GM12891 (cell line): ENCODE results near the gene KLK8.

Experiments
- DNase-seq: peaks from one replicate; pipeline ENCODE4 v3.0.0; 2011; ENCODE audit warnings: low spot score; ENCODE audit not compliant: insufficient read length
- FAIRE-seq: peaks from 2 replicates; lab custom pipeline; 2011; peaks lifted over from hg19 to GRCh38; lab: Jason Lieb, UNC
- PAX5 ChIP-seq: IDR thresholded peaks from 2 replicates; pipeline ENCODE4 v1.6.1; 2011; ENCODE audit warnings: low read length, moderate library complexity, mild to moderate bottlenecking; ENCODE audit not compliant: insufficient read depth, severe bottlenecking
- POLR2A ChIP-seq: IDR thresholded peaks from 2 replicates; pipeline ENCODE4 v1.6.1; 2011; ENCODE audit warnings: low read depth, low read length, control low read depth
- POLR2AphosphoS5 ChIP-seq: IDR thresholded peaks from 2 replicates; pipeline ENCODE4 v1.6.1; 2011; ENCODE audit warnings: low read depth, low read length, control low read depth
- POU2F2 ChIP-seq: IDR thresholded peaks from 2 replicates; pipeline ENCODE4 v1.6.1; 2011; ENCODE audit warnings: low read depth, mild to moderate bottlenecking, control low read depth, low read length, moderate library complexity
- SPI1 ChIP-seq: IDR thresholded peaks from 2 replicates; pipeline ENCODE4 v1.6.1; 2011; ENCODE audit warnings: low read depth, low read length, control low read depth
- TAF1 ChIP-seq: IDR thresholded peaks from 2 replicates; pipeline ENCODE4 v1.6.1; 2011; ENCODE audit warnings: low read depth, low read length, control low read depth

Gene KLK8

GRCh38 chr19:50963381-50963780 lies 38.0 kb downstream of the KLK8 start:
- FAIRE-seq (no peak), DNase-seq (no peak)
- no peak for TF ChIP-seq POU2F2
- no peak for TF ChIP-seq PAX5
- no peak for TF ChIP-seq POLR2A
- no peak for TF ChIP-seq TAF1
- no peak for TF ChIP-seq SPI1
- TF ChIP-seq POLR2AphosphoS5: no peak

DNA sequence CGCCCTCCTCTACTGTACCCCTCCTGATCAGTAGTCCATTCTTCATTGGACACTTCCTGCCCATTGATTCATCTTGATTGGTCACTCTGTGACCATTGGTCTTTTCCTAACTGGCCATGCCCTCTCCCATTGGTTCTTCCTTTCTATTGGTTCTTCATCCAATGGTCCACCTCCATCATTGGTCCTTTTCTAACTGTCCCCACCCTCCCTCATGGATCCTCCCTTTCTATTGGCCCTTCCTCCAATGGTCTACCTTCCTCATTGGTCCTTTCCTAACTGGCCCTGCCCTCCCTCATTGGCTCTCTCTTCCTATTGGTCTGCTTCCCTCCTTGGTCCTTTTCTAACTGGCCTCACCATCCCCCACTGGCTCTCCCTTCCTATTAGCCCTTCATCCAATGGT lies 39.2 kb downstream of the KLK8 start:
- no peak for FAIRE-seq
- TF ChIP-seq POLR2AphosphoS5: no peak
- TF ChIP-seq SPI1: no peak
- TF ChIP-seq PAX5: no peak
- no peak for TF ChIP-seq POU2F2
- TF ChIP-seq POLR2A: no peak
- TF ChIP-seq TAF1: no peak
- no peak for DNase-seq

- DNase-seq (no peak), FAIRE-seq (no peak)
- TF ChIP-seq SPI1: no peak
Measured at GRCh38 chr19:50959731-50960500, 41.5 kb downstream of the KLK8 start.

DNA sequence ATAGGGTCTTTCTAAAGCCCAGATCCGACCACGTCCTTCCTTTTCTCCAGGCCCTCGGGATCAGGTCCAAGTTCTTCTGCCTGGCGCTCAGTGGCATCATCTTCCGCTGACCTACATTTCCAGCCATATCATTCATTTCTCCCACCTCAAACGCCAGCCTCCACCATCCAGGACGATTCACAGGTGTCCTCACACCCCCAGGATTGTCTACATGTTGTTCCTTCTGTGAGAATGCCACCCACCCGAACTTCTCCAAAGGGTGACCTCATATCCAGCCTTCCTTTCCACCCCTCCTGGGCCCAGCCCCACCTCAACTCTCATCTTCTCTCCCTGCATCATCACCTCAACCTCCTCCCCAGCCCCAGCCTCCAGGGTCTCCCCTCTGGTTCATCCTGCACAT lies 43.8 kb downstream of the KLK8 start:
- DNase-seq: no peak
- no peak for TF ChIP-seq POLR2AphosphoS5
- no peak for TF ChIP-seq SPI1
- no peak for TF ChIP-seq PAX5
- no peak for TF ChIP-seq POU2F2
- TF ChIP-seq POLR2A: no peak
- TF ChIP-seq TAF1: no peak
- no peak for FAIRE-seq

DNA sequence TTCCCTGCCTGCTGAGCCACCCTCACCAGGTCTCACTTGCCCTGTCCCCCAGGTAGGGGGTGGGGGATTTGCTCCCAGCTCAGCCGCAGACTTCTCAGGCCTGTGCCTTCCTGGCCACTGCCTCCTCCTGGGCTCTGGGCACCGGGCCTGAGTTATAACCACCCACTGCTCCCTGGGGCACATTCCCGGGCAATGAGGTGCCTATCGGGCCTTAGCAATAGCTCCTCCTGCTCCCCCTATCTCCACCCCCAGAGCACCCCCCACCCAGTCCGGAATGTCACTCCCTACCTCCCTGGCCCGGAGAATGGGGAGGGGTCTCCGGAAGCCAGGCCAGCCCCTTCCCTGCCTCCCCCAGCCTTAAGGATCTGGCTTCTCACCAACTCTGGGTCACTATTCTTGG lies 48.5 kb downstream of the KLK8 start, which contains the start of gene KLK5:
Gene KLK5, minus strand, starts transcription at position 129 of the 400 bp plus-strand sequence. CDS start 381 bp downstream, outside the sequence.
- TF ChIP-seq POLR2AphosphoS5: no peak
- TF ChIP-seq POU2F2: no peak
- TF ChIP-seq POLR2A: no peak
- TF ChIP-seq SPI1: no peak
- no peak for TF ChIP-seq PAX5
- no peak for TF ChIP-seq TAF1
- no peak for FAIRE-seq

GRCh38 chr19:50949861-50950260 lies 51.5 kb downstream of the KLK8 start:
- TF ChIP-seq SPI1: no peak
- TF ChIP-seq POLR2AphosphoS5: no peak
- TF ChIP-seq POLR2A: no peak
- no peak for TF ChIP-seq POU2F2
- TF ChIP-seq PAX5: no peak
- TF ChIP-seq TAF1: no peak
- no peak for DNase-seq
- no peak for FAIRE-seq

More for the DNA sequence above, 48.5 kb downstream of the KLK8 start, which contains the start of gene KLK5:
- no peak for DNase-seq

DNA sequence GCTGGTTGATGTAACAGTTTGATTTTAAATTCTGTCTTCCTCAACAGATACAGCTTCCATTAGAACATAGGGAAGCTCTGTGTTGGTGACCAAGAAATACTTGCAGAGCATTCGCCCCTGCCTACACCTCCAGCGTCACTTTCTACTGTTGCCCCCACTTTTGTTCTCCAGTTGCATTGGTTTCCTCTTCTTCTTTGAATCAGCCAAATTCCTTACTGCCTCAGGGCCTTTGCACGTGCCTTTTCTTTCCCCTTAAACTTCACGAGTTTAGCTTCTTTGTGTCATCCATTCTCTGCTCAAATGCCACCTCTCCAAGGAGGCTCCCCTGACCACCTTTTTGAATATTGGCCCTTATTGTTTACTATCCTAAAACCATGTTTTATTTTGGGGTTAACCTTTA lies 54.3 kb downstream of the KLK8 start:
- no peak for DNase-seq
- no peak for TF ChIP-seq POU2F2
- FAIRE-seq: no peak
